Measurements from ENCODE around the gene PFKP. TPM values are rescaled to one million over a fixed set of nuclear protein-coding genes. Genes with fewer than 3 reads are reported as not detected.
A peak's percentile ranks its signal among the peaks of the same experiment; 100 is the strongest.

PFKP gene
- total RNA-seq, 1 donor from 2014 or later: 42.8 TPM

- intact Hi-C loops (cut with micrococcal nuclease): loop anchor here (2.0 to 10.0 kb wide), 2 partner anchors 29 to 1331 kb away; partner anchors contain the start of gene ADARB2
- ChIA-PET POLR2A (no interaction called here), CTCF (no interaction called here)
- Mint-ChIP-seq H3K27ac (no peak overlapping the region), H3K4me1 (peaks cover 29% of the 10 kb centered on the region), H3K9me3 (no peaks in the 10 kb centered on the region), H3K36me3 (ENCODE audit: low read depth) (peaks cover 6% of the 10 kb centered on the region), H3K27me3 (no peaks in the 10 kb centered on the region), H3K4me3 (peak overlapping the region; percentile 81)
- no peak for TF ChIP-seq CTCF (IDR thresholded peaks at IDR 0.05)
- DNase-seq: no peak
- no peak for ATAC-seq (ENCODE audit: low read depth)
Observed at GRCh38 chr10:3065622-3066021, 1.7 kb upstream of the PFKP start.

- ATAC-seq (ENCODE audit: low read depth): no peak
- ChIA-PET CTCF (no interaction called here), POLR2A (no interaction called here)
Observed at GRCh38 chr10:3066317-3067117, 831 bp upstream of the PFKP start.

GRCh38 chr10:3067859-3068179 lies 471 bp downstream of the PFKP start:
- Mint-ChIP-seq H3K4me3 (peak overlapping the region; percentile 90), H3K27ac (no peak overlapping the region), H3K4me1 (peaks cover 35% of the 10 kb centered on the region), H3K36me3 (ENCODE audit: low read depth) (peaks cover 13% of the 10 kb centered on the region), H3K9me3 (no peaks in the 10 kb centered on the region), H3K27me3 (no peaks in the 10 kb centered on the region)
- no peak for TF ChIP-seq CTCF (IDR thresholded peaks at IDR 0.05)
- ChIA-PET CTCF (no interaction called here), POLR2A (no interaction called here)
- DNase-seq (no peak), ATAC-seq (ENCODE audit: low read depth) (peak; percentile 4)
- intact Hi-C loops (cut with micrococcal nuclease): loop anchor here (1.0 to 10.0 kb wide), 2 partner anchors 104 to 1333 kb away; partner anchors contain the start of genes ADARB2 and PITRM1

More at GRCh38 chr10:3066317-3067117, 831 bp upstream of the PFKP start:
- H3K27me3 Mint-ChIP-seq: no peaks in the 10 kb centered on the region
- no peak for TF ChIP-seq CTCF (IDR thresholded peaks at IDR 0.05)
- peaks cover 8% of the 10 kb centered on the region for H3K36me3 Mint-ChIP-seq (ENCODE audit: low read depth)
- H3K4me3 Mint-ChIP-seq: peak overlapping the region; percentile 81
- intact Hi-C loops (cut with micrococcal nuclease): loop anchor here (10.0 kb wide), 1 partner anchor 1332 kb away; the partner anchor contains the start of gene ADARB2
- no peak overlapping the region for H3K27ac Mint-ChIP-seq
- peak; percentile 22 for DNase-seq
- no peaks in the 10 kb centered on the region for H3K9me3 Mint-ChIP-seq
- H3K4me1 Mint-ChIP-seq: peaks cover 33% of the 10 kb centered on the region

- peak; percentile 44 for DNase-seq
- Mint-ChIP-seq H3K36me3 (ENCODE audit: low read depth) (peaks cover 13% of the 10 kb centered on the region), H3K9me3 (no peaks in the 10 kb centered on the region), H3K27ac (peak overlapping the region; percentile 50), H3K4me1 (peaks cover 35% of the 10 kb centered on the region), H3K27me3 (no peaks in the 10 kb centered on the region), H3K4me3 (peak overlapping the region; percentile 90)
- intact Hi-C loops (cut with micrococcal nuclease): loop anchor here (1.0 to 10.0 kb wide), 2 partner anchors 104 to 1334 kb away; partner anchors contain the start of genes ADARB2 and PITRM1
- no peak for TF ChIP-seq CTCF (IDR thresholded peaks at IDR 0.05)
- ChIA-PET CTCF (no interaction called here), POLR2A (no interaction called here)
- ATAC-seq (ENCODE audit: low read depth): peak; percentile 25
Observed at GRCh38 chr10:3068201-3068967, 1.0 kb downstream of the PFKP start.
